Measurements from ENCODE around the gene ERBIN. TPM values are rescaled to one million over a fixed set of nuclear protein-coding genes. Genes with fewer than 3 reads are reported as not detected.

The ERBIN gene
- total and polyA plus RNA-seq, 10 of the 15 experiments (the other 5 are each of a cell fraction or from before 2014, with no cell fraction given), result 9.5 to 91.1 (median 49.4) TPM

DNA sequence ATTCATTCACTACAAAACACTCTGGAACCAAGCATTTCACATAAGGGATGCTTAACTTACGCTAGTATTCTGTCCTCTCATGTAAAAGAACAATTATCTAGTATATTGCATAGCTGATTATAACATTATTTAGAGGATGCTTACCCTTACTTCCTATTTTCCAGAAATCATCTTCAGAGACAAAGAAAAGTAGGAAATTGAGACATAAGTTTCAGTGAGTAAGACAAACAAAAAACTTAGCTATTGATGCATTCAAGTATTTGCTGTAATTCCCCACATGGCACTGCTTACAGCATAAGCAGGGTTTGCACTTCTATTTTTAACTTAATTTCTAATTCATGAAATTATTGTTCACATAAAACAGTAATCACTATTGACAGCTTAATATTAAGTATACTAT, 112.9 kb downstream of the ERBIN start:
- Histone ChIP-seq H3K9ac (ENCODE audit: control insufficient read depth, insufficient read depth, low read length) (no peak overlapping the region), H3K4me3 (no peak overlapping the region), H4K20me1 (ENCODE audit: control insufficient read depth, insufficient read depth) (no peaks in the 10 kb centered on the region), H3K27ac (ENCODE audit: control insufficient read depth, insufficient read depth) (no peak overlapping the region), H3K4me2 (ENCODE audit: control insufficient read depth, insufficient read depth) (no peak overlapping the region), H3K79me2 (ENCODE audit: control insufficient read depth, insufficient read depth, low read length) (no peaks in the 10 kb centered on the region), H3K27me3 (replicated peaks in 1 of 2; ENCODE audit: control insufficient read depth in 2 of 2, insufficient read depth in 2 of 2, low read length in 1 of 2) (no peaks in the 10 kb centered on the region), H3K9me3 (replicated peaks; ENCODE audit: control insufficient read depth, insufficient read depth, low read length) (no peaks in the 10 kb centered on the region), H3K36me3 (ENCODE audit: control insufficient read depth in 2 of 2, insufficient read depth in 2 of 2, low read length in 1 of 2) (peaks cover 0 to 18% of the 10 kb centered on the region in 2 experiments; a peak in 2 of 4 replicates), H3K4me1 (ENCODE audit: control insufficient read depth, insufficient read depth, low read length) (no peaks in the 10 kb centered on the region), H2AFZ (ENCODE audit: control insufficient read depth, low read depth, low read length) (no peak overlapping the region)
- RAD21 ChIA-PET (ENCODE audit: unreplicated experiment), result no interaction called here
- in situ Hi-C loops (cut with MboI), result no loop called here
- BruUV-seq (replicated peaks), result no TSS peak
- POLR2A ChIA-PET, result interaction anchor here (0.5 to 0.6 kb wide), 2 partner anchors 34 to 120 kb away, joined by 3 to 4 read pairs; no protein-coding TSS in a partner anchor
- FAIRE-seq (no peak), ATAC-seq (no peak), DNase-seq (ENCODE audit: low read depth, low spot score) (no peak)
- 95% methylated on average over 1 of the region's 1 CpG for WGBS (ENCODE audit: insufficient coverage, insufficient replicate concordance, low lambda C conversion rate, missing lambda C conversion rate)
- SMC1A ChIA-PET (ENCODE audit: uncharacterized antibody, unreplicated experiment), result interaction anchor here (0.8 to 1.0 kb wide), 2 partner anchors 8 to 26 kb away, joined by 3 read pairs; no protein-coding TSS in a partner anchor
- intact Hi-C loops (cut with micrococcal nuclease; ENCODE audit: unreplicated experiment), result no loop called here
- TF ChIP-seq EGR1 (IDR thresholded peaks at IDR 0.05; ENCODE audit: borderline replicate concordance in 1 of 2, low read depth in 2 of 2, low read length in 2 of 2) (no peak), PML (IDR thresholded peaks at IDR 0.05; ENCODE audit: low read length) (no peak), TCF3 (IDR thresholded peaks at IDR 0.05; ENCODE audit: borderline replicate concordance, insufficient read depth, low read depth, low read length) (no peak), KLF5 (IDR thresholded peaks at IDR 0.05; ENCODE audit: partially characterized antibody) (no peak)
- TF ChIP-seq, protein P1, sequence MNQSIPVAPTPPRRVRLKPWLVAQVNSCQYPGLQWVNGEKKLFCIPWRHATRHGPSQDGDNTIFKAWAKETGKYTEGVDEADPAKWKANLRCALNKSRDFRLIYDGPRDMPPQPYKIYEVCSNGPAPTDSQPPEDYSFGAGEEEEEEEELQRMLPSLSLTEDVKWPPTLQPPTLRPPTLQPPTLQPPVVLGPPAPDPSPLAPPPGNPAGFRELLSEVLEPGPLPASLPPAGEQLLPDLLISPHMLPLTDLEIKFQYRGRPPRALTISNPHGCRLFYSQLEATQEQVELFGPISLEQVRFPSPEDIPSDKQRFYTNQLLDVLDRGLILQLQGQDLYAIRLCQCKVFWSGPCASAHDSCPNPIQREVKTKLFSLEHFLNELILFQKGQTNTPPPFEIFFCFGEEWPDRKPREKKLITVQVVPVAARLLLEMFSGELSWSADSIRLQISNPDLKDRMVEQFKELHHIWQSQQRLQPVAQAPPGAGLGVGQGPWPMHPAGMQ (IDR thresholded peaks at IDR 0.05; ENCODE audit: borderline replicate concordance), result no peak
- TF ChIP-seq, protein P2, sequence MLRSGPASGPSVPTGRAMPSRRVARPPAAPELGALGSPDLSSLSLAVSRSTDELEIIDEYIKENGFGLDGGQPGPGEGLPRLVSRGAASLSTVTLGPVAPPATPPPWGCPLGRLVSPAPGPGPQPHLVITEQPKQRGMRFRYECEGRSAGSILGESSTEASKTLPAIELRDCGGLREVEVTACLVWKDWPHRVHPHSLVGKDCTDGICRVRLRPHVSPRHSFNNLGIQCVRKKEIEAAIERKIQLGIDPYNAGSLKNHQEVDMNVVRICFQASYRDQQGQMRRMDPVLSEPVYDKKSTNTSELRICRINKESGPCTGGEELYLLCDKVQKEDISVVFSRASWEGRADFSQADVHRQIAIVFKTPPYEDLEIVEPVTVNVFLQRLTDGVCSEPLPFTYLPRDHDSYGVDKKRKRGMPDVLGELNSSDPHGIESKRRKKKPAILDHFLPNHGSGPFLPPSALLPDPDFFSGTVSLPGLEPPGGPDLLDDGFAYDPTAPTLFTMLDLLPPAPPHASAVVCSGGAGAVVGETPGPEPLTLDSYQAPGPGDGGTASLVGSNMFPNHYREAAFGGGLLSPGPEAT (IDR thresholded peaks at IDR 0.05; ENCODE audit: low read depth), result no peak
- CTCF ChIA-PET, result no interaction called here

Data from GM12878 (cell line).